ENCODE data around the gene SETD2.

- TF ChIP-seq CTCF (conservative IDR thresholded peaks at IDR 0.05) (no peak), EZH2 (IDR thresholded peaks at IDR 0.05; ENCODE audit: low read depth) (no peak)
Measured at GRCh38 chr3:47092090-47092489, 71.8 kb downstream of the SETD2 start.

Data from PC-9 (cell line).